HG03520 (cell line): ENCODE measurements around the gene LFNG.

Experiments
- ATAC-seq: cut with Tn5 transposase; IDR thresholded peaks from one replicate; pipeline ENCODE4 v1.9.1; 2021; ENCODE audit warnings: mild to moderate bottlenecking, moderate library complexity; ENCODE audit not compliant: unreplicated experiment

The LFNG gene, protein sequence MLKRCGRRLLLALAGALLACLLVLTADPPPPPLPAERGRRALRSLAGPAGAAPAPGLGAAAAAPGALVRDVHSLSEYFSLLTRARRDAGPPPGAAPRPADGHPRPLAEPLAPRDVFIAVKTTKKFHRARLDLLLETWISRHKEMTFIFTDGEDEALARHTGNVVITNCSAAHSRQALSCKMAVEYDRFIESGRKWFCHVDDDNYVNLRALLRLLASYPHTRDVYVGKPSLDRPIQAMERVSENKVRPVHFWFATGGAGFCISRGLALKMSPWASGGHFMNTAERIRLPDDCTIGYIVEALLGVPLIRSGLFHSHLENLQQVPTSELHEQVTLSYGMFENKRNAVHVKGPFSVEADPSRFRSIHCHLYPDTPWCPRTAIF

DNA sequence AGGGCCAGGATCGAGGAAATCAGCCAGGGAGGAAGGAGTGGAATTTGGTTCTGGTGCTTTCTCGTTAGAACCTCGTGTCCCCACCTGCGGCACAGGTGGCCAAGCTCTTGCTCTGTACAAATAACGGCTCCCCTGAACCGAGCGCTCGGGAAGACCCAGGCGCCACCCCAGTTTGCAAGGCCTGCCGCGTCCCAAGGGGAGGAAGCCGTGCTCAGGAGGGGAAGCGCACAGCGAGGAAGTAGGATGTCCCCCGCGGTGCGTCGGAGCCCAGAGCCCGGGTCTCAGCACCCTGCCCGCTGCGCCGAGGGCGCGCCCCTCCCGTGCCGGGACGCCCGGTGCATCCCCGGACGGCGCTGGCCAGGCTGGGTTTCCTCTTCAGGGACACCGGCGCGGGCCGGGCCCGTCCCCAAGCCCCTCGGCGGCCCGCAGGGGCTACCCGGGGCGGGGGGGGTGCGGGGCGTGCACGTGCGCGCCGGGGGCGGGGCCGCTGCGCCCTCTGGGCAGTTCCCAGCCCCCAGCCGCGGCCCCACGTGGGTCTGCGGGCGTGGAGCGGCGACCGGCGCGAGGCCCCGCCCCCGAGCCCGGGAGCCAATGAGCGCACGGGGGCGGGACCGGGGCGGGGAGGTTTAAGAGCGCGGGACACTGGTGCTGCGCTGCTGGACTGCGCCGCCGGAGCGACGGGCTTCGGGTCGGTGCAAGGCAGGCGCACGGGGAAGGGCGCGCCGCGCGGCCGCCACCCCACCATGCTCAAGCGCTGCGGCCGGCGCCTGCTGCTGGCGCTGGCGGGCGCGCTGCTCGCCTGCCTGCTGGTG is at the start of gene LFNG:
LFNG (plus strand) TSS at position 656 of the 812 bp plus-strand sequence; CDS start at position 744, 88 bp downstream.
- peak; percentile 77 for ATAC-seq

DNA sequence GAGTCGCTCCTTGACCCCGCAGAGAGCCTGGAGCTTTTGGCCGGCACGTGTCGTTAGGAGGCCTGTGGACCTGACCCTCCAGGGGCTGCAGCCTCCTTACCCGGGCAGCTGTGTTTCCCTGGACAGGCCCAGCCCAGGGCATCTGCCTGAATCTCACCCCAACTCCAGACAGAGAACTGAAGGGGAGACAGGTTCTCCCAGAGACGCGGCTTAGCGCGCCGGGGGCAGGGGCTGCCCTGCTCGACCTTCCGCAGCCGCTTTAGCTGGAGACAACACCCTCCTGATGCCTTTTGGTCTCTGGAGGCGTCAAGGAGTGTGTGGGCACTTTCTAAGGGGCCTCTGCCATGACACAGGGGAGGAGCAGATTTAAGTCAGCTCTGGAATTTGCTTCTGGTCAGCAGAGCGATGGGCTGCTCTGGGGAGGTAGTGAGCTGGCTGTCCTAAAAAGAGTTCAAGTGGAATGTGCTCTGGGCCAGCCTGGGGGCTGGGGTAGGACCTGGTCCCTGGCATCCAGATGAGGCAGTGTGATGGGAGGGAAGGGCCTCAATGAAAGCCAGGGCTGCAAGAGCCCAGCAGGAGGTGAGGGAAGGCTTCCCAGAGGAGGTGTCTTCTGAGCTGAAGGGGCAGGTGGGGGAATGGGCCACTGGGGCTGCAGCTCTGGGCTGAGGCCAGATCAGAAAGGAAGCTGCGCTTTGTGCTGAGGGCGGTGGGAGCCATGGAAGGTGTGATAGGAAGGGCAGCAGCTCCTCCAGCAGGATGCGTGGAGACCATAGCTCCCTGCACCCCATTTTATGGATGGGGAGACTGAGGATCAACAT is 49.2 kb upstream of the LFNG start:
- ATAC-seq: no peak

DNA sequence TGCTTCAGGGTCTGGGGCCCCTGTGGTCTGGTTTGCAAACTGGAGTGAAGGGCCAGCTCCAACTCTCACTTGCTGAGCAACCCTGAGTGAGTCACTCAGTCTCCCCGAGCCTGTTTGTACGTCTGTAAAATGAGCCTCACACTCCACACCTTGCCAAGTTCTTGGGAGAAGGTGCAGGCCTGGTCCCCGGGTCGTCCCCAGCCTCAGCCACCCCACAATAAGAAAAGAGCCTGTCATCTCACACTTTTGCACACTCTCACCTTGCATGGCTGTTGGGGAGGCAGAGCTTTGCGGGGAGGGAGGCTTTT is 48.6 kb upstream of the LFNG start:
- no peak for ATAC-seq

DNA sequence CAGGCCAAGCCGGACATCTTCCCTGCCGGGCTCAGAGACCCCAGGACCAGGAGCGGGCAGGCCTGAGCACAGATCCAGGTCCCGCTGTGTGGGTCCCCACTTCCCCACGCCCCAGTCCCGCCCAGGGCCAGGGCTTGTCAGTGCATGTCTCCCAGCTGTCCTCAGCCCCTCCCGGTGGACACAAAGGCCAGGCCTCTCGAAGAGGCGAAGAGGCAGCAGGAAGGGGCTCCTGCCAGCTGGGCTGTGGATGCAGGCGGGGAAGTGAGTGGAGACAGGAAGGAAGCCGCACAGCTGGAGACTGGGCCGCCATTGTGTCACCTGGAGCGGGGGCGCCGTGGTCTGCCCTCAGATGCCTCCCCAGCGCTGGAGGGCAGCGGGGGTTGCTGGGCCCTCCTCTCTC is 48.2 kb upstream of the LFNG start:
- no peak for ATAC-seq

DNA sequence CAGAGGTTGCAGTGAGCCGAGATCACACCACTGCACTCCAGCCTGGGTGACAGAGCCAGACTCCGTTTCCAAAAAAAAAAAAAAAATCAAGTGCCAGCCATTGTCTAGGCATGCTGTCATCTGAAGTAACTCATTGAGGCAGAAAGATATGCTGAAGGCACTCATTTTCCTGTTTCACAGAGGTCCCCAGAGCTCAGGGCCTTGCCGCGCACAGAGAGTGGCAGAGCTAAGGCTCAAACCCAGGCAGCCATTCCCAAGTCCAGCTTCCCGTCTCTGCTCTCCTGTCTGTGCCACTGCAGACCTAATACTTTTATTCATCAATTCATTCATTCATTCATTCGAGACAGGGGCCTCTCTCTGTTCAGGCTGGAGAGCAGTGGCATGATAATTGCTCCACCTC is 46.8 kb upstream of the LFNG start:
- ATAC-seq: no peak

DNA sequence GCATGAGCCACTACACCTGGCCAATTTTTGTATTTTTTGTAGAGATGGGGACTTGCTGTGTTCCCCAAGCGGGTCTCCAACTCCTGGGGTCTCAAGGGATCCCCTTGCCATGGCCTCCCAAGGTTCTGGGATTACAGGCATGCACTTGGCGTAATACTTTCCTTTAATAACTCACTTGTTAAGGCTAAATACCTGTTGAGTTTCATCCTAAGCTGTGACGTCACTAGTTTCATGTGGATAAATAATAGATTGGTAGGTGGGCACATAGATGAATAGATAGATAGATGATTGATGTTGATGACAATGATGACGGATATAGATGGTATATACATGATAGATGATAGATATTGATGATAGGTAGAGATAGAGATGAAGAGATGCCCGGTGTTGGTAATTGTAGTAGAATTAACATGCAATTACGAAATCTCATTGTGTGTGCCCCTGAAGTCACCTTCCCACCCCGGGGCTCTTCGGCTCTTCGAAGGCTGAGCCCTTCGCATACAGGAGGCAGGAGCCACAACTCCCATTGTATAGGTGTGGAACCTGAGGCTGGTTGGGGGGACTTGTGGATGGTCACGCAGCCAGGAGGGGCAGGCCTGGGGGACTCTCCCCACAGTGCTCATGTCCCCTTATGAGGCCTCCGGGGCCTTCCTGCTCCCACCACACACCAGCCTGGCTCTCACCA is 45.9 kb upstream of the LFNG start:
- ATAC-seq: no peak

DNA sequence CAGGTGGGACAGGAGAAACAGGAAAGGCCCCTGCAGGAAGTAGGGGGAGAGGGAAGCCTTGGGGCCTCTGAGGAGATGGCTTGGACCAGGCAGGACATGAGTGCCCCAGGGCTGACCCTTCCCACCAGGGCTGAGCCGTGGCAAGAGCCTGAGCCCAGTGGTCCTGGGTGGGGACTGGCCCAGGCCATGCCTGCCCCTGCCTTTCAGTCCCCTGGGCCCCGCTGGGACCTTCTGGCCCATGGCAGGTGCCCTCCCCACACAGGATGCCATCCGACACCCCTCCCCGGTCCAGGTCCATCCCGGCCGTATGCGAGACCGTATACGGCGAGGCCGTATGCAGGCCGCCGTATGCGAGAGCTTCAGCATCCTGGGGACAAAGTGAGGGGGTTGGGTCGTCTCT is 45.4 kb upstream of the LFNG start:
- ATAC-seq: no peak

DNA sequence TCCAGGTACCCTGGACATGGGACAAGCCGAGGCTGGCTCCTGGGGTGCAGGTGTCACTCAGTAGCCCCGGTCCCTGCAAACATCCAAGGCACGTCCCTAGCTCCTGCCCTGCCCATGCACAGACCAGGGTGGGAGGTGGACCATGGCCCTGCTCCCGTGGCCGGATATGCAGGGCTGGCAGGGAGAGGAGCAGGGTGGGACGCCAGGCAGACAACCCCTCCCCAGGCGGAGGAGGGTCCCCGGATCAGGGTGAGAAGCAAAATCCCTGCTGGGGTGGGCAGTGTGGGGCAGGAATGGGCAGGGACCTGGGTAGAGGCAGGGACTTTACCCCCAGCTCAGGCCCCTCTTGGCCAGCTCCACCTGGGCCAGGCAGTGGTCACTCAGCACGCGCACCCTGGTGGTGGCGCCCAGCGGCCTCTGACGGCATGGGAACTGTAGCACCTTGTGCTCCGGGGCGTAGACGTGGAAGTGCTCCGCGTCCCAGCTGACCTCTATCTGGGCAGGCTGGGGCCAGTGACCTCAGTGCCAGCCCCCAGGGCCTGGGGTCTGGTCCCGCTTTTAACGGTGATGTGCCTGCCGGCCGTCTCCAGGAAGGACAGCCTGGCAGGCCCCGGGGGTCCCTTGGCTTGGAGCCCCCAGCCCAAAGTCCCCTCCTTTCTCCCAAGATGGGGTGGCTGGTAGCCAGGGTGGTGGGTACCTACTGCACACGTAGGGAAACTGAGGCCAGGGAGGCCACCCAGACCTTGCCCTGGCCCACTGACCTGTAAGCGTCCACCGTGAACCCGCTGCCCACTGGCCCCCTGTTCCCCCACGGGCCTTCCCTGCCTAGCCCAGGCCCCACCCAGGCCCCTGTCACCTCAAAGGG is 44.5 kb upstream of the LFNG start:
- no peak for ATAC-seq

DNA sequence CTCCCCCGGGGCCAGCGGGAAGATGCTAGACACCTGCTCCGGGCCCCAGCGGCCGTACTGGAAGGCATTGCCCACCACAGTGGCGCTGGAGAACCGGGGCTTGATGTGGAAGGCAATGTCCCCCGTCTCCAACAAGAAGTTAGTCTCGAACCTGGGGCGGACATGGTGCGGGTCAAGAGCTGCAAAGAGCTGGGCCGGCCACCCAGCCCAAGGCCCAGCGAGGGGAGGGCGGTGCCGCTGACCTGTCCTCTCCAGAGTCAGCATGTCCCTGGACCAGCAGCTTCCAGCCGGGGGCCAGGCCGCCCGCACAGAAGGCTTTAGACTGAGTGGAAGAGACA is 43.9 kb upstream of the LFNG start:
- no peak for ATAC-seq

DNA sequence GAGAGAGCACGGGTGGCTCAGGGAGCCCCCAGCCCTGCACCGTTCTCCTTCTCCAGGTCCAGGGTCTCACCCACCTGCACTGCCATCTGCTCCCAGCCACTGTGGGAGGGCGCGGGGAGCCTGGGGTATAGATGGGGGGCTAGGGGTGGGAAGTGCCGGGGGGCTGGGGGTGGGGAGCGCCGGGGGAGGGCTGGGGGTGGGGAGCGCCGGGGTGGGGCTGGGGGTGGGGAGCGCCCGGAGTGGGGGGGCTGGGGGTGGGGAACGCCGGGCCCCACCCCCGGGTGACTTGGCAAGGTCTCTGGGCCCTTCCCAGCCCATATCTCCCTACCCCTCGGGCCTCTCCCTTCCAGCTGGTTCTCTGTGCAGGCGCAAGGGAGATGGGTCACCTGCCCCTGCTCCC is 43.3 kb upstream of the LFNG start, which contains the start of gene GRIFIN:
GRIFIN (minus strand) TSS at position 101 of the 400 bp plus-strand sequence; CDS start at position 86, 15 bp downstream.
- no peak for ATAC-seq

DNA sequence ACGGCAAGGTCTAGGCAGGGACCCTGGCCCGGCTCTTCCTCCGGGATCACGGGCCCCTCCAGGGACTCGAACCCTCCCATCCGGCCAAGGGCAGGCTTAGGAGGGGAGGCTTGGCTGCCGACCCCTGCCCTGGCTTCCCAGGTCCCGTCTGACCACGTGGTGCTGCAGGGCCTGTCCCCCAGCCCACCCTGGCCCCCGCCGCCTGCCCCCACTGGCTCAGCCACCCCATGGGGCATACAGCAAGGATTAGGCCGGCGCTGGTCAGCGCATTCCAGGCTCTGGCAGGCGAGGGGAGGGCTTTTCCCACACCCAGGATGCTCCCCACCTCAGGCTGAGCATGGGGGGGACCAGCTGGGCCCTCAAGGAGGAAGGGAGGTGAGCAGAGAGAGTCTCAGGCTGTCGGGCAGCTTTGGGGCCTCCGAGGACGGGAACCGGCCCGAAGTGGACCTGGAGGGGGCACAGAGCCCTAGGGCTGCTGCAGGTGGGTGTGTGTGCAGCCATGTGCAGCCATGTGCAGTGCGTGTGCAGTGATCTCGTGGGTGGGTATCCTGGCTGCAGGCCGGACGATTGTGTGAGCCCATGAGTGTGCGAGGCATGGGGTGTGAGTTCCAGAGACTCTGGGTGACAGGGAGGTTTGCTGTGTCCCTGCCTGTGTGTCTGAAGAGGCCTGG is 42.7 kb upstream of the LFNG start:
- ATAC-seq: no peak

DNA sequence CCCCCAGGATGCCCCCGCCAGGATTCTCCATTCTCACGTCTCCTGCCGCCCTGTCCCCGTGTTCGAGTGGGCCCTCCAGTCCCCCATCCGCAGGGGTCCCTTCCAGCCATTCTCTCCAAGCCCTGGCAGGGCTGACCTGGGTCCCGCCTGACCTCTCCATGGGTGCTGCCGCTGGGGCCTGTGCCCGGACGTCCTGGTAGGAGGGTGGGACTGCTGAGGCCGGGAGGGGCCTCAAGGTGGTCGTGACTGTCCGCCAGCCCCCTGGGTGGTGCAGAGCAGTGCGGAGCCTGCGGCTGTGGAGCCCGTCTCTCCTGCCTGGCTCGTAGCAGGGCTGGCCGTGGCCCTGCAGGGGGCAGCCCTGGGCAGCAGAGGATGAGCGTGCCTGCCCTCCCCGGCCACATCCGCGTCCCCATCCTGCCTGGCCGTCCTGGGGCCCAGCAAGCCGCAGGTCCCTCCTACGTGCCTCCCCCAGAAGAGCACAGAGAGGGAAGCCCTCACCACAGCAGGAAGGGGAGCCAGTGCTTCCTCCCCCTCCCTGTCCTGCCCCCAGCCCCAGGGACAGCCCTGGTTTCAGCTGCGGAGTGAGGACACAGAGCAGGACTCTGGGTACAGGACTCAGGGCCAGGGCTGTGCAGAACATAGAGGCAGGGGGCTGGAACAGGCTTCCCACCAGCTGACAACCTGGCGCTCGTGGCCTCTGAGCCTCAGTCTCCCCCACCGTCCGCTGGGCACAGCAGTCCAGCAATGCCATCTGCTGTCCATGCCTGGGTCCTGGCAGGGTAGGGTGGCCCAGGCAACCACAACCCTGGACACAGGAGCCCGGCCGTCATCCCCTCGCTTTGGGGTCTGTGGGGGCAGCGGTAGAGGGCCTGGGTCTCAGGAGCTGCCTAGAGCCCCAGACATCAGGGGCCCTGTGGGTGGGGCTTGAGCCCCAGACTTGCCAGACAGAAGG is 41.9 kb upstream of the LFNG start:
- no peak for ATAC-seq

DNA sequence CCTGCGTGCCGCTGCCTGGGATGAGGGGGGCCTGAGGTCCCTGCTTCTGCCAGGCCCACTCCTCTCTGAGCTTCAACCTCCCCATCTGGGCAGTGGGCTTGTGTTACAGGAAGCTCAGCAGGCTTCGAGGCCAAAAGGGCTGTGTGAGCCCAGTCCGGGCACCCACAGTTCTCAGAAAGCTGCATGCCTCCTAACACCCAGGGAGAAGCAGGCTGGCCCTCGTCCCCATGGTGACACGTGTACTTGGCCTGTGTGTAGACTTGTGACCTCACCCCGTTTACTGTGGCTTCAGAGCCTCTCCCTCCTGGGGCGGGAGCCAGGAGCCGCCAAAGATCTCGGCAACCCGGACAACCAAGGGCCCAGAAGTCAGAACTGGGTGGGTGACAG is 41.2 kb upstream of the LFNG start:
- ATAC-seq: no peak

DNA sequence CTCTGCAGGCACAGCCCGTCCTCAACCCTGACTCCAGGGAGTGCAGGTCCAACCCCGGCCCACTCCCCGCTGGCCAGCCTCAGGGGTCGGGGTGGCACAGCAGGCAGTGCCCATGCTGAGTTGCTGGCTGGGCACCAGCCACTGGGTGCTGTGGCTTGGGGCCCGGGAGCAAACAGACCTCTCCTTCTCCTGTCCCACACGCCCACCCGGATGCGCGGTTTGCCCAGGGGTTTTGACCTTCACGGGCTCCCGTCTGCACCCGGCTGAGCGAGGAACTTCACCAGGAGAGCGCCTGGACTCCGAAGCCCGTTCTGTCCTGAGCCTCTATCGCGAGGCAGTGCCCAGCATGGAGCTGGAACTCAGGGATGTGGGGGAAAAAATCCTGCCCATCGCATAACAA is 40.8 kb upstream of the LFNG start:
- ATAC-seq: no peak

DNA sequence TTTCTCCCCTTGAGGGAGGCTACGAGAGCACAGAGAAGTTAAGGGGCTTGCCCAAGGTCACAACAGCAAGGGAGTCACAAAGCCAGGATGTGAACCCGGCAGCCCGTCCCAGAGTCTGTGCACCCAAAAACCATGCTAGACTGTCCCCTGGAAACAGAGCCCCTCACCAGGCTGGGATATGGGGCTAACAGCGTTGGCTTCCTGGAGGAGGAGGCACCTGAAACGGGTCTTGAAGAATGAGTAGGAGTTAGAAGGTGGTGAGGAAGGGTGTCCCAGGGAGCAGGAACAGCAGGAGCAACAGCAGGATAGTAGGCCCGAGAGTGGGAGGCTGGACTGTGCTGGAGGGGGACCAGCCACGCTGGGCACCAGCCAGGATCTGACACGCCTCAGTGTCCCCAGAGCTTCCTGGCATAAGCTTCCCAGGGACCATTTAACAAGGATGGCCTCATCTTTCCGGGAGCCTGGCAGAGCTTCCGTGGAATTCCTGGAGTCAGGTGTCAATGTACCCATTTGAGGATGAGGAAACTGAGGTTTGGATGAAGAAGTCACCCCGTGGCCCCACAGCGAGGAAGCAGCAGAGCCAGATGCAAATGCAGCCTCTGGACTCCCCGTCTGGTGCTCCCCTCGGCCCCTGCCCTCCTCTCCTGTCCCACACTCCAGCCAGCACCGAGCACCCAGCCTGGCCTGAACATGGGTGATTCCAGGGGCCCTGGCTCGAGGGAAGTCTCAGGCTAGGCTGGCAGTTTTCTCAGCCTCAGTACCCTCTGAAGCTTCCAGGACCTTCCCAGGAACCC is 40.1 kb upstream of the LFNG start:
- no peak for ATAC-seq

DNA sequence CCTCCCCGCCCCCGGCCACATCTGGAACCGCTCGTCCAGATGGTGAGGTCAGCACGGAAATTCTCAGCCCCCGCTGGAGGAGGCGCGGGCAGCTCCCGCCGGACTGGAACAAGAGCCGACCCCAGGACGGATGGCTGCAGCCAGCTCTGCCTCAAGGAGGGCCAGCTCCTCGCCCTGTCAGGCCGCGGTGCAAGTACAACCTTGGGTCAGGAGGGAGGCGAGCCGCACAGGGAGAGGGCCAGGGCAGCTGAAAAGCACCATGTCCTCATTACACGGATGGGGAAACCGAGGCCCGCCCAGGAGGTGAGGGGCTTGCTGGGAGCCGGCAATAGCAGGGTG is 39.5 kb upstream of the LFNG start:
- ATAC-seq: no peak

DNA sequence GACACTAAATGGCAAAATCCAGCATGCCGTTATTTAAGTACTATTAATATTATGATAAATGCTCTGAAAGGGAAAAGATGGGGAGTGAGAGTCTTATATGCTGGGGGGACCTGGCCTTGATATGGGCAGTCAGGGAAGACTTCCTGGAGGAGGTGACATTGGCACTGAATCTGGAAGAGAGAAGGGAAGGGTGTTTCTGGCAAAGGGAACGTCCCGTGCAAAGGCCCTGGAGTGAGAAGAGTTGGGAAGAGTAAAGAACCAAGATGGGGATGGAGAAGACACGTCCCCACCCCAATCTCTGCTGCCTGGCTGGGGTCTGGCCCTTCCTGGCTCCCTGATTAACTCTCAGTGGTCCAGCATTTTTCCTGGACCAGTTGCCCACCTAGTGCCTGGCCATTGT is 38.4 kb upstream of the LFNG start:
- ATAC-seq: no peak
